Vagina (tissue), 2 donors: ENCODE measurements around the gene TMEM184B.

Experiments used
- POLR2A ChIP-seq, 2 donors: fragments of 450-650 bp; IDR thresholded peaks; one replicate each; pipeline ENCODE4 v1.6.1; 2017; ENCODE audit warnings: antibody characterized with exemption in 2 of 2, mild to moderate bottlenecking in 2 of 2, moderate library complexity in 2 of 2
- POLR2AphosphoS5 ChIP-seq, 2 donors: sonication (generic); formaldehyde crosslinking; IDR thresholded peaks; one replicate each; pipeline ENCODE4 v1.9.0; 2017; ENCODE audit warnings: antibody characterized with exemption in 2 of 2, mild to moderate bottlenecking in 2 of 2, low read depth in 1 of 2; ENCODE audit not compliant: insufficient read depth in 1 of 2

DNA sequence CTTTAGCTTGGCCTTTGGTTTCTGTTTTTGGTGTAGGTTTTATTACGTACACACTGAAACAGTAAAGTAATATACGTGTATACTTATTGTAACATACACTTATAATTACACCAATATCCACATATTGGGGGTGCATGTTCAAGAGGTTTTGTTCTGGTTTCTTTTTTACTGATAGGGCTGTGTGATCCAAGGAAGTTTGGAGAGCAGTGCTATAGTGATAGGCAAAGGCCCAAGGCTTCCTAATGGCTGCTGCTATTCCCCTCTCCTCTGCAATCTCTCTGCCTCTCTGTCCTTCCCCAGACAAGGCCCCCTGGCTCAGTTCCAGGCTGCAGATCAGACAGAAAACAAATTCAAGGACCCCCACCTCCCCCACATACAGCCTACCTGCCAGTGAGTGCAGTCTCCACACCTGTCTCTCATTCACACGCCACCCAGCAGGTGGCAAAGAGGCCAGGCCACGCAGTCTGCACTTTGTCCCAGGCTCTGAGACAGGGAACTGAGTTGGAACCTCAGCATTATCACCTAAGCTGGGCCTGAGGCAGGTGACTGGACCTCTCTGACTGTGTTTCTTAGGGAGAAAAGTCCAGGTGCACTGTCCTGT lies 15.1 kb downstream of the TMEM184B start:
- TF ChIP-seq POLR2AphosphoS5 (IDR thresholded peaks at IDR 0.05; ENCODE audit: insufficient read depth in 1 of 2, low read depth in 1 of 2) = no peak
- no peak for TF ChIP-seq POLR2A (IDR thresholded peaks at IDR 0.05)
